ENCODE results near the gene PON2.
A peak's percentile ranks its signal among the peaks of the same experiment; 100 is the strongest.
"Not testable (repeated sequence)": the region's sequence is repeated elsewhere in the genome, so short reads cannot be mapped to it uniquely, and the experiment has no call there.

The PON2 gene

DNA sequence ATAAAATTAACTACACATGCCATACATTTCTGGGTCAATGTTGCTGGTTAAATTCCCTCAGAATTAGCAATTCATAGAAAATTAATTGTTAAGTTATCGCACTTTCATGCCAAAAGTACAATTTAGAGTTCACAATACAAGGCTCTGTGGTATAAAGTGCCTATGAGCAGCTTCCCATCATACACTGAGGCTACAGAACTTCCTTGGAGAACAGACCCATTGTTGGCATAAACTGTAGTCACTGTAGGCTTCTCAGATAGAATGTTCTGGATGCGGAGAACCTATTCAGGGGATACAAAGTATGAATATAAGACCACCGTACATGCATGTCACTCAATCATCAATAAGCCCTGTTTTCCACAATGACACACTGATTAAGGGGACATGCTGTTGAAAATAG is 29.6 kb downstream of the PON2 start:
- DNase-seq (ENCODE audit: low read depth in 2 of 2) = no peak

DNA sequence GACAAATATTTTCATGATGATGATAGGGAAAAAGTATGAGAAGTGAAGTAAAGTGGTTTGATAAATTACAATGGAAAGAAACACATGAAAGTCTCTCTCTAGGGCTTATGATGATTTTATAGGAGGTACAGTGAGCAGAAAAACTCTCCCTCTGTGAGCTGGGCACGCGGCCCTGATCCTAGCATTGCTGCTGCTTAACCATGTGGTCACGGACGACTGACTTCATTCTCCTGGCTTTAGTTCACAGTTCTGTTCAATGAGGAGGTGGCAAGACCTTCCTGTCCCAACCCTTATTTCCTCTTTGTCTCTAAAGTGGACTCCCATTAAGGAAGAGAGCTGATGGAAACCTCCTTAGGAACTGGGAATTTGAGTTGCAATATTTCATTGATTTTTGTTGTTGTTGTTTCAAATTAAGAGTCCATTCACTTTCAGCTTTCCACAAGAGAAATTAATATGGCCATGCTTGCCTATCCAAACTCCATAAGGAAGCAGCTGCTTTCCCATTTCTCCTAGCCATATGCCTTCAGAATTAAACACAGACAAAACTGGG is 30.4 kb downstream of the PON2 start:
- no peak for DNase-seq (ENCODE audit: low read depth in 2 of 2)

GRCh38 chr7:95398155-95398940 is 36.5 kb downstream of the PON2 start:
- no peak for DNase-seq (ENCODE audit: low read depth in 2 of 2)

DNA sequence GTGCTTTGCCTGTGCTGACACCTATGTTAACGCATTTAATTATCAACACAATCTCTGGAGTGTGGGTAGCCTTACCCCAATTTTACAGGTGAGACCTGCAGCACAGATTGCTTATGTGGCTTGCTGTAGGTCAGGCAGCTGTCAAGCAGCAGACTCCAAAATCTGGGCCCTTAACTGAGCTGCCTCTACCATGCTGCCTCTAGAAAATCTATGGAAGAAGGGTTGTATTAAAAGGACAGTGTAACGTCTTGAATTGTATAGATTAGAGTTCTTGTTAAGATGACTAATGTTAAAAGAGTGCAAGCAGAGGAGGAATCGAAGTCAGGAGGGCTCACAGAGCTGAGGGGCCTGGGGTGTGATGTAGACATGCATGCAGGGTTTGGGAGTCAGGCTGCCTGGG is 37.4 kb downstream of the PON2 start:
- DNase-seq (ENCODE audit: low read depth in 2 of 2) = no peak

GRCh38 chr7:95396136-95397032 is 38.4 kb downstream of the PON2 start, which contains the start of gene PON3:
Gene PON3 (minus strand): TSS chr7:95396375. CDS start chr7:95396350, 25 bp downstream.
- DNase-seq (ENCODE audit: low read depth in 2 of 2) = peak in 1 of 2 donors; percentile 3

DNA sequence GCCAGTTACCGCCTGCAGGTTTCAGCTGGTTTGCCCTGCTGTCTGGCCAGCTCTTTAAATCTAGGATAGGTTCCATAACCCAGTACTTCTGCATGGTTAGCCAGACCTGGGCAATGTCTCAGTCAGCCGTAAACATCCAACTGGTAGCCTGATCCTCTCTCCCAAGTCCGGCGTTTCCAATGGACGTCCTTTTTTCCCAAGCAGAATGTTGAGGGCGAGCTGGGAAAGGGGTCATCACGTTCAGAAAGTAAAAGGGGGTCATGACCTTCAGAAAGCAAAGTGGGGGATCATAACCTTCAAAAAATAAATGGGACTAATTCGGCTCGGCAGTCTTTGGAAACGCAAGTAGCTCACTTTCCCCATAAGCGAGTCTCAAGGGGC is 39.1 kb downstream of the PON2 start:
- DNase-seq (ENCODE audit: low read depth in 2 of 2) = no peak

- no peak for DNase-seq (ENCODE audit: low read depth in 2 of 2)
Observed at GRCh38 chr7:95394370-95394769, 40.5 kb downstream of the PON2 start.

- DNase-seq (ENCODE audit: low read depth in 2 of 2) = no peak
Observed at GRCh38 chr7:95391761-95392160, 43.1 kb downstream of the PON2 start.

- DNase-seq (ENCODE audit: low read depth in 2 of 2) = no peak
Observed at GRCh38 chr7:95389516-95389915, 45.3 kb downstream of the PON2 start.

- DNase-seq (ENCODE audit: low read depth in 2 of 2) = not testable (repeated sequence)
Observed at GRCh38 chr7:95379457-95379856, 55.4 kb downstream of the PON2 start.

DNA sequence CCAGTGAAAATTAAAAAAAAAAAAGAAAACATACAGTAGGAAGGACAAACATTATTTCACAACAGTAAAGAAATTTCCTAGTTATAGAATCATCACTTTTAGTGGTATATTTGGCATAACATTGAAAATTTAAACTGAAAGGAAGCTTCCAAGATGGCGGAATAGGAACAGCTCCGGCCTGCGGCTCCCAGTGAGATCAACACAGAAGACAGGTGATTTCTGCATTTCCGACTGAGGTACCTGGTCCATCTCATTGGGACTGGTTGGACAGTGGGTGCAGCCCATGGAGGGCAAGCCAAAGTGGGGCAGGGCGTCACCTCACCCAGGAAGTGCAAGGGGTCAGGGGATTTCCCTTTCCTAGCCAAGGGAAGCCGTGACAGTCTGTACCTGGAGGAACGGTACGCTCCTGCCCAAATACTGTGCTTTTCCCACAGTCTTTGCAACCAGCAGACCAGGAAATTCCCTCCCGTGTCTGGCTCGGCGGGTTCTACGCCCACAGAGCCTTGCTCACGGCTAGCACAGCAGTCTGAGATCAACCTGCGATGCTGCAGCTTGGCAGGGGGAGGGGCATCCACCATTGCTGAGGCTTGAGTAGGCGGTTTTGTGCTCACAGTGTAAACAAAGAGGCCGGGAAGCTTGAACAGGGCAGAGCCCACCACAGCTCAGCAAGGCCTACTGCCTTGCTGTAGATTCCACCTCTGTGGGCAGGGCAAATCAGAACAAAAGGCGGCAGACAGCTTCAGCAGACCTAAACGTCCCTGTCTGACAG is 58.0 kb downstream of the PON2 start:
- DNase-seq (ENCODE audit: low read depth in 2 of 2) = no peak

DNA sequence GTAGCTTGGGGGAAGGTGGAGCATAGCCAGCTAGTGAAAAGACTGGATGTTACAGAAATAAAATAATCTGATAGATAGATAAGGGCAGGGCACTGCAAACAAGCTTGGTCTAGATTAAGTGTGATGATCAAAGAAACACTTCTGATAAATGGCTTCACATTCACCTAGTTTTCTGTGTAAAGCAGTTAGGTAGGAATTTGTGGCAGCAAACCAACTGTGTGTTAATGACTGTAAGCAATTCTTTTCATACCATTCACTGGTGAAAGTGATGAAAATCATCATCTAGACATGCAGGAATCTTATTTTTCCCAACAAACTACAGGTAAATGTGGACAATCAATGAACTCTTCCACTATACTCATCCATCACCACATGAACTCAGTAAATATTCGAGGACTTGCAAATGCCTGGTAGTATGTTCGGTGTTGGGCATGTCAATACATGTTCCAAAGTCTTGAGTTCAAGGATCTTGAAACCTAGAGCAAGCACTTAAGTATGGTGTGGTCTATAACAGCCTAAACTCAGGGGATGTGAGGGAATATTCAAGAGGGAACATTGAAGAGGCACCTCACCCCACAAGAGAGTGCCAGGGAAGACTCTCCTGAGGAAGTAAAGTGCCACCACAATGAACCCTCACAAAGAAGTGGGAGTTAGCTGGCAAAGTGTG is 59.1 kb downstream of the PON2 start:
- no peak for DNase-seq (ENCODE audit: low read depth in 2 of 2)

GRCh38 chr7:95373323-95373722 is 61.5 kb downstream of the PON2 start:
- DNase-seq (ENCODE audit: low read depth in 2 of 2) = no peak

DNA sequence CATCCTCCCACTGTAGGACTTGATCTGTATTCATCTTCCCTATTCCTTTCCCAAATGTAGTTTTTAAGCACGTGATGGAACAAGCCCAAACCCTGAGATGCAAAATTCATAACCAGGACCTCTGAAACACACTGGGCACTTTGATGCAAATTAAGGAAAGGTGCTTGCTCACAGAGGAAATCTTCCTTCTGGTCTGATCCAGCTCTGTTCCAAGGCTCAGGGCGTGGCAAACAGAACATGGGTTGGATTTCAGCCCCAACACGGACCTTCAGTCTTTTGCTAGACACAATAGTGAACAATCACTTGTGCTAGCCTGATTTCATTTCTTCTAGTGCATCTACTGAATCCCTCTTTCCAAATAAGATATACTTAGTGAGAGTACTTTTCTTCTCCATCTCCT is 66.6 kb downstream of the PON2 start:
- no peak for DNase-seq (ENCODE audit: low read depth in 2 of 2)

- DNase-seq (ENCODE audit: low read depth in 2 of 2) = no peak
Observed at GRCh38 chr7:95367606-95368005, 67.2 kb downstream of the PON2 start.

- DNase-seq (ENCODE audit: low read depth in 2 of 2) = no peak
Observed at GRCh38 chr7:95365151-95365550, 69.7 kb downstream of the PON2 start.

- no peak for DNase-seq (ENCODE audit: low read depth in 2 of 2)
Observed at GRCh38 chr7:95357623-95358022, 77.2 kb downstream of the PON2 start.

Data from stimulated activated CD8-positive, alpha-beta memory T cell treated with anti-CD3 and anti-CD28 coated beads, Interleukin-2, amount 100 ng/mL, for 1 hour (primary cell).